Measurements from ENCODE around the gene CORO7. TPM values are rescaled to one million over a fixed set of nuclear protein-coding genes. Genes with fewer than 3 reads are reported as not detected.

The CORO7 gene
- total RNA-seq, 1 donor from 2014 or later: 30.9 TPM

GRCh38 chr16:4435337-4436067 is 19.1 kb upstream of the CORO7 start:
- no peak overlapping the region for H3K4me3 ChIP-seq
- H3K9me3 ChIP-seq: no peaks in the 10 kb centered on the region
- H3K36me3 ChIP-seq: peaks cover 0 to 63% of the 10 kb centered on the region in 2 donors
- H3K27ac ChIP-seq: no peak overlapping the region
- intact Hi-C loops (cut with DNase I): no loop called here
- no peaks in the 10 kb centered on the region for H3K4me1 ChIP-seq
- TF ChIP-seq POLR2A (IDR thresholded peaks at IDR 0.05): no peak
- no peak for TF ChIP-seq POLR2AphosphoS5 (IDR thresholded peaks at IDR 0.05; ENCODE audit: insufficient read depth in 1 of 2, low read depth in 1 of 2)
- no peak for TF ChIP-seq CTCF (IDR thresholded peaks at IDR 0.05)
- no peak for DNase-seq (ENCODE audit: extremely low spot score in 2 of 2)
- no peaks in the 10 kb centered on the region for H3K27me3 ChIP-seq

- TF ChIP-seq POLR2AphosphoS5 (IDR thresholded peaks at IDR 0.05; ENCODE audit: insufficient read depth in 1 of 2, low read depth in 1 of 2): no peak
- TF ChIP-seq POLR2A (IDR thresholded peaks at IDR 0.05): no peak
- TF ChIP-seq CTCF (IDR thresholded peaks at IDR 0.05): no peak
- Histone ChIP-seq H3K9me3 (no peaks in the 10 kb centered on the region), H3K36me3 (peaks cover 0 to 50% of the 10 kb centered on the region in 2 donors), H3K4me3 (no peak overlapping the region), H3K4me1 (no peaks in the 10 kb centered on the region), H3K27ac (no peak overlapping the region), H3K27me3 (no peaks in the 10 kb centered on the region)
- DNase-seq (ENCODE audit: extremely low spot score in 2 of 2): no peak
- intact Hi-C loops (cut with DNase I): no loop called here
Measured at GRCh38 chr16:4433914-4434787, 17.8 kb upstream of the CORO7 start.

GRCh38 chr16:4433228-4433627 is 16.8 kb upstream of the CORO7 start:
- no peak for DNase-seq (ENCODE audit: extremely low spot score in 2 of 2)
- H3K36me3 ChIP-seq: peaks cover 0 to 43% of the 10 kb centered on the region in 2 donors
- no peak for TF ChIP-seq CTCF (IDR thresholded peaks at IDR 0.05)
- TF ChIP-seq POLR2A (IDR thresholded peaks at IDR 0.05): no peak
- TF ChIP-seq POLR2AphosphoS5 (IDR thresholded peaks at IDR 0.05; ENCODE audit: insufficient read depth in 1 of 2, low read depth in 1 of 2): no peak
- H3K27ac ChIP-seq: no peak overlapping the region
- intact Hi-C loops (cut with DNase I): no loop called here
- no peaks in the 10 kb centered on the region for H3K27me3 ChIP-seq
- H3K4me1 ChIP-seq: no peaks in the 10 kb centered on the region
- H3K9me3 ChIP-seq: no peaks in the 10 kb centered on the region
- H3K4me3 ChIP-seq: no peak overlapping the region

GRCh38 chr16:4431023-4431422 is 14.6 kb upstream of the CORO7 start:
- Histone ChIP-seq H3K36me3 (peaks cover 0 to 27% of the 10 kb centered on the region in 2 donors), H3K27ac (no peak overlapping the region), H3K9me3 (no peaks in the 10 kb centered on the region), H3K27me3 (no peaks in the 10 kb centered on the region), H3K4me3 (no peak overlapping the region), H3K4me1 (peaks cover 18% of the 10 kb centered on the region)
- intact Hi-C loops (cut with DNase I): no loop called here
- TF ChIP-seq POLR2AphosphoS5 (IDR thresholded peaks at IDR 0.05; ENCODE audit: insufficient read depth in 1 of 2, low read depth in 1 of 2) (no peak), POLR2A (IDR thresholded peaks at IDR 0.05) (no peak), CTCF (IDR thresholded peaks at IDR 0.05) (no peak)
- no peak for DNase-seq (ENCODE audit: extremely low spot score in 2 of 2)

All from vagina (tissue), 2 donors.